GM20000 (cell line): Measurements from ENCODE around the gene RPL7A.

Experiments
- DNase-seq: peaks from one replicate; pipeline ENCODE4 v3.0.0; 2012; ENCODE audit warnings: low spot score
- TF ChIP-seq, protein P1 (sequence below): IDR thresholded peaks from 2 replicates; pipeline ENCODE4 v1.5.1; 2012; ENCODE audit warnings: mild to moderate bottlenecking, control low read depth; ENCODE audit errors: extremely low read depth, missing control alignments

Gene RPL7A

DNA sequence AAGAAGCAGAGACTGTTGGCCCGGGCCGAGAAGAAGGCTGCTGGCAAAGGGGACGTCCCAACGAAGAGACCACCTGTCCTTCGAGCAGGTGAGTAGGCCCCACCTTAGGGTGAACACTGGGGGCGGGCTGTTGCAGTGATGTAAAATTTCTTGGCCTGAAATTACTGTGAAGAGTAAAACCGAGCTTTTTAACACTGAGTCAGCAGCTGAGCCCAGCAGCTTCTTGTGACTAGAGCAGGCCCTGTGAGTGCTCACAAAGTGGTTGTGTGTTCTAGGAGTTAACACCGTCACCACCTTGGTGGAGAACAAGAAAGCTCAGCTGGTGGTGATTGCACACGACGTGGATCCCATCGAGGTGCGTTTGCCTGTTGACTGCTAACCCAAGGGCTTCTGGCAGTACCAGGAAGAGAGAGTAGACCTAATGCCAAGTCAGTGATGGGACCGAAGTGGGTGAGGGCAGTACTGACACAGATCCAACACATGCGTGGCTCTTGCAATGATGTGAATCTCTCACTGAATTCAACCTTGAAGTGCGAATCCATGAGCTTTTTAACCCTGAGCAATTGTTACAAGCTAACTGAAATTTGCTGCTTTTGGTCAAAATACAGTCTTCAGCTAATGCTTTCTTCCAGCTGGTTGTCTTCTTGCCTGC, 2.1 kb downstream of the RPL7A start:
- DNase-seq: no peak

DNA sequence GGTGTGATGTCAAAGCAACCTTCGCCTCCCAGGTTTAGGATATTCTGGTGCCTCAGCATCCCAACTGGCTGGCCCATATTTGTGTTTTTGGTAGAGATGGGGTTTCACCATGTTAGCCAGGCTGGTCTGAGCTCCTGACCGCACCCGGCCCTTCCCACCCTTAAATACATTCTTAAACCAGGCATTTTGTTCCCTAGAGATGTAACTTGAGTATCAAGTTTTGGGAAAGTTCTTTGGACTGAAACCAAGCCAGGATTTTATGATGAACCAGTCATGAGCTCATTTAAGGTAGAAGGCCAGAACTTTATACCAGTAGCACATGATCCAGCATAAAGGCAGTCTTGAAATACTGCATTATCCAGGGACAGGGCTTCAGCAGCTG, 3.5 kb downstream of the RPL7A start:
- TF ChIP-seq, protein P1, sequence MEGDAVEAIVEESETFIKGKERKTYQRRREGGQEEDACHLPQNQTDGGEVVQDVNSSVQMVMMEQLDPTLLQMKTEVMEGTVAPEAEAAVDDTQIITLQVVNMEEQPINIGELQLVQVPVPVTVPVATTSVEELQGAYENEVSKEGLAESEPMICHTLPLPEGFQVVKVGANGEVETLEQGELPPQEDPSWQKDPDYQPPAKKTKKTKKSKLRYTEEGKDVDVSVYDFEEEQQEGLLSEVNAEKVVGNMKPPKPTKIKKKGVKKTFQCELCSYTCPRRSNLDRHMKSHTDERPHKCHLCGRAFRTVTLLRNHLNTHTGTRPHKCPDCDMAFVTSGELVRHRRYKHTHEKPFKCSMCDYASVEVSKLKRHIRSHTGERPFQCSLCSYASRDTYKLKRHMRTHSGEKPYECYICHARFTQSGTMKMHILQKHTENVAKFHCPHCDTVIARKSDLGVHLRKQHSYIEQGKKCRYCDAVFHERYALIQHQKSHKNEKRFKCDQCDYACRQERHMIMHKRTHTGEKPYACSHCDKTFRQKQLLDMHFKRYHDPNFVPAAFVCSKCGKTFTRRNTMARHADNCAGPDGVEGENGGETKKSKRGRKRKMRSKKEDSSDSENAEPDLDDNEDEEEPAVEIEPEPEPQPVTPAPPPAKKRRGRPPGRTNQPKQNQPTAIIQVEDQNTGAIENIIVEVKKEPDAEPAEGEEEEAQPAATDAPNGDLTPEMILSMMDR: no peak
- no peak for DNase-seq

More for the DNA sequence above, 2.1 kb downstream of the RPL7A start:
- TF ChIP-seq, protein P1: no peak

DNA sequence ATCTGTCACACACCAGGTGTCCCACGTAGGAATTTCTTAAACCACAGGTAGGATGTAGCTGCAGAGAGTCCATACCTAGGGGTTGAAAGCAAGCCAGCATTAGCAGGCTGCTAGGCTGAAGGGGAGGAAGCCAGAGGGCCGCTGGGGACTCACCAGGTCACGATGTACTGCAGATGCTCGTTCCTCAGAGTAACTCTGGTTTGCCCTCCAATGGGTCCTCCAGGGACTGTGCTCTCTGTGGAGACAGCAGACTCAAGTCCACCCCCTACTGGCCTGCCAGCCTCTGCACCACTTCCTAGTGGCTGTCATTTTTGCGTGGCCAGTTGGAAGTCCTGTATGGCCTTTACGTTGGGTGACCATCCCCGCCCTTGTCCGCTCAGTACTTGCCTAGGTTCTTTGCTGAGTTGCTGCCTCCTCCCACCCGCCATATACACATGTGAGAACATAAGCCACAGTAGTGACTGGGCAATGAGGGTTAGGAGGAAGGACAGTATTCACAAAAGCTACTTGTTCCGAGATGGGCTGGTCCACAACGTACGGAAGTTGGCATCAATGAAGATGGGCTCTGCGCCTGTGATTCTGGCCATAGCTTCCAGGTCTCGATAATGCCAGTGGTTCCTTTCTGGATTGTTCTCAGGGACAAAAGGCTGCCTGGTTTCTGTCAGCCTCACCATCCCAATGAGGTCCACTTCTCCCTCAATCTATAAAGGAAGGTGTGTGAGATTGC, 4.1 kb downstream of the RPL7A start:
- TF ChIP-seq, protein P1: peak; percentile 39
- DNase-seq: peak; percentile 67

DNA sequence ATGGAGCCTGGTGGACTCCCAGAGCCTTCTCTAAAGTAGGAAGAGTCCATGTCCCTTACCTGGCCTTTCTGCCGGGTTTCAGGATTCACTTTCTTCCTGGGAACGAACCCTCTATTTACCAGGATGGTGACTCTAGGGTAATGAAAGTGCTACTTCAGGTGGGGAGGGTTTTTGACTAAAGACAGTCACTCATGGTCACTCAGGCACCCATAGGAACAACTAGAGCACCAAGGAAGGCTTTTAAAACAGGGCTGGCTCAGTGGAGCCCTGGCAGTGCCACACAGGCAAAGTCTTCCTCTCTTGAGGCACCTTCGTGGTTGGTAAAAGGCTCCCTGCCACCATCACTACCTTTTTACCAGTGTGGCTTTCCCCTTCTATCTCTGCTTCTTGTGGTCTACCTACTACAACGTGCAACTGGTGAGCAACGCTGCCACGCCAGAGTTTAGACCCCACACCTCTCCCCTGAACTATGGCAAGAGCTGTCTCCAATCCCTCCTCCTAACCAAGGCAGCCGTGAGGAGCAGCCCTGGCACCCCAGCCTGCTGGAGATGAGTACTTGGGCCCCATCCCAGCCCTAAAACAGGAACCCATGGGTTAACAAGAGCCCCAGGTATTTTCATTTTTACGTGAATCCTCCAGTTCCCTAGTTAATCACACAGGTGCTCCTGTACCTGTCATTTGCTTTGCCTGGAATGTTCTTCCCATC, 4.8 kb downstream of the RPL7A start:
- no peak for DNase-seq
- TF ChIP-seq, protein P1: no peak

DNA sequence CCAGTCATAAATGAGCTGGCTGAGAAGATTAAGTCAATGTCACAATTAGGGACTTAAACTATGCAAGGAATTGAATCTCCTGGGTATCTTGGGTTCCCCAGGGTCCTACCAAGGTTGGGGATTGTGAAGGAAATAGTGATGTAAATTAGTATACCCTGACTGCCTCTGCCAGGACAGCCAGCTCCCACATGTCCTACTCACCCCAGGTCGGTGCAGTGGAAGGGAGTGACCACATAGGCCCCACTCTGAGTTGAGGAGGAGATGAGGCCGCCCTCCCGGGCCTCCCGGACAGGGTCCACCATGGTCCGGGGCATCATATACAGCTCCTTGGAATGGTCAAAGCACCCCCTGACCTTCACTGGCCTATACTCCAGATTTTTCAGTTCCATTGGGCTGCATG, 5.5 kb downstream of the RPL7A start:
- TF ChIP-seq, protein P1: no peak
- no peak for DNase-seq

DNA sequence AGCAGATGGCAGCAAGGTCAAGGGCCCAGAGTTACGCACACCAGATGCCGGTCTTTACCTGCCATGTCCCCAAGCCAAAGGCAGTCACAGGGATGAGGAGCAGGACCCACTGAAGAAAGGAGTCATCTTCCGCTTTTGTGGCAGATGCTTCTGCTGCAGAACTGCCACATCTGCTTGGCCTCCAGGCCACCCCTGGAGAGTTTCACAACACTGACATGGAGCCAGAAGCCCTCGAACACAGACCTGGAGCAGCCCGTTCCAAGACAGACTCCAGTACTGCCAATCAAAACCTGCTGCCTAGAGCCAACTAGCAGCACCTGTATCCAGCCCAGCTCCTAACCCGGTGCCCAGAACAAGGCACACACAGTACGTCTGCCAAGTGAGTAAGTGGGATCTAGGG, 6.7 kb downstream of the RPL7A start:
- TF ChIP-seq, protein P1: no peak
- DNase-seq: no peak

DNA sequence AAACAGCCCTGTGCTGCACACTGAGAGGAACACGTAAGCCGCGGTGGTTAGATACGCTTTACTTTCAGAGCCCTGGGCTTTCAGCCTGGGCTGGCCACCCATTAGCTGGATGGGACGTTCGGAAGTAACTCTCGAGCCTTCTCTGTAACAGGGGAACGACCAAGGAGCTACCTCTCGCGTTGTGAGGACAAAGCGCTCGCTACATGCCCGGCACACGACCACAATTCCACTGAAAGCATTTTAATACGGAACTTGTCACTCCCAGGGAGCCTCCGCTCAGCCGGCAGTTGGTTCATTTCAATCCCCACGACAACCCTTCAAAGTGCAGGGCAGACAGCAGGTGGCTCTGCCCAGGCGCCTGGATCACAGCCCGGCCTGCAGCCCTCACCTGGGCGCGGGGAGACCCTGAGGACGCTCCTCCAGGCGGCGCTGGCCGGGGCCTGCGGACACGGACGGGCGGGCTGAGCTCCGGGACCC, 7.9 kb downstream of the RPL7A start:
- DNase-seq: no peak

More for the DNA sequence above, 7.9 kb downstream of the RPL7A start:
- TF ChIP-seq, protein P1: no peak
